A549 treated with AZD9567 at 1 μM for 4 hours (cell line): Measurements from ENCODE around the gene EPPIN. TPM values are rescaled to one million over a fixed set of nuclear protein-coding genes. Genes with fewer than 3 reads are reported as not detected.

ENCODE experiments used
- total RNA-seq: library from RNA; stranded (reverse); fragments of 200-300 nt; extraction: Qiagen RNA extraction; gene quantifications from 5 replicates; pipeline ENCODE4 v1.2.3, GENCODE V29; 2022; ENCODE audit not compliant: insufficient read depth

Gene EPPIN
- not detected in 5 replicates for total RNA-seq

DNA sequence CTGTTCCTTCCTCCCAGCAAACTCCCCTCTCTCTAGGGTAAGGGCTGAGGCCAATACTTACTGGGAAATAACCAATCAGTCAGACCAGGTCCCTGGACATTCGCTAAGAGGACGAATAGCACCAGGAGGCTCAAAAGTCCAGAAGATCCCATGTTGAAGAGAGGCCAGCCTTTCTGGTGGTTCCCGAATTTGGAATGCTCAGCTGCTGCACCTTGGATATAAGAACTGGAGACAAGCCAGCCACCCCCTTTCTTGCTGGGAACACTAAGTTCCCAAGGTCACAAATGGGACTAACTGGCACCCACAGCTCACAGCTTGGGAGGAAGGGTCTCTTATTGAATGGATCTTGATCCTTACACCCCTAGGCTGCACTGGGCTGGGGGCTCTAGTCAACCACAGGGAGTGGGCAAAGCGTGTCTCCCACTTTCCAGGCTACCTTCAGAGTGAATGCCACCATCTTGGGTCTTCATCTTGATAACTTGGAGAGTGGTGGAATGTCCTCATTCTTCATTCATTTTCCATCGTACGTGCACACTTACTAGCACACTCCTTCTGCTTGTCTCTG lies at the start of gene EPPIN:
Gene EPPIN (minus strand): TSS at position 196 of the 565 bp plus-strand sequence. CDS start 44 bp downstream, at position 152.

DNA sequence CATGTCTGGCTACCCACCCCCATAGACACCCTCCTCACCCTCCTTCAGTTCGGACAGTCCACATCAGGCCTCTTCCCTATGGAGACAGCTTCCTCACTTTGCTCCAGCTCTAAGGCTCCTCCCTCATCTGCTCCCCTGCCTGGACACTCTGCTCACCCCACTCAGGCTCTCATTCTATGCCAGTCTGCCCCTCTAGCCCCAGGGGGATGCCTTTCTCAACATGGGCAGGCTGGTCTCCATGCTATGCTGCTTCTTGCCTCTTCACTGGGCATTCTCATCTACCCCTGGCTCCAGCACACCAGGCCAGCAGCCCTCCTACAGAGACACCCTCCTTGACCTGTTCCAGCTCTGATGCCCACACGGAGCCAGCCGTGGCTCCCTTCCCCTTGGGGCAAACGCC lies 32.0 kb upstream of the EPPIN start, which contains the start of gene WFDC8:
Gene WFDC8 (minus strand): TSS at position 101 of the 400 bp plus-strand sequence. CDS start 37 bp downstream, at position 64.

DNA sequence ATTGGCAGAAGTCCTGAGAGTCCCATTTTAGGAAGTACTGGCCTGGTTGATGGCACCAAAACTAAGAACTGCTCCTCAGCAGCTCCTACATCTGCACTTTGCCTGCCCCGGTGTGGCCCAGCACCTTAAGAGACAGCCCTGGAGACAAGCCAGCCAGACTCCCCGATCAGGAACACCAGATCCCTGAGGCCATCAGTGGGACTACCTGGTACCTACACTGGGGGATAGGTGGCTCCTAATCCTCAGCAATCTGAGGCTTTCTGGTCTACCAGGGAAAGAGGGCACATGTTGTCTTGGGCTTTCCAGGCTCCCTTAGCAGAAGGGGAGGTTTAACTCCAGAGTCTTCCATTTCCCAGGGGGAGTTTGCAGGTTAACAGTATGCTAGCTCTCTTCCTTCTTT lies 7.8 kb downstream of the EPPIN start, which contains the start of gene WFDC6:
Gene WFDC6 (minus strand): TSS at position 101 of the 400 bp plus-strand sequence. CDS start 75 bp downstream, at position 26.

DNA sequence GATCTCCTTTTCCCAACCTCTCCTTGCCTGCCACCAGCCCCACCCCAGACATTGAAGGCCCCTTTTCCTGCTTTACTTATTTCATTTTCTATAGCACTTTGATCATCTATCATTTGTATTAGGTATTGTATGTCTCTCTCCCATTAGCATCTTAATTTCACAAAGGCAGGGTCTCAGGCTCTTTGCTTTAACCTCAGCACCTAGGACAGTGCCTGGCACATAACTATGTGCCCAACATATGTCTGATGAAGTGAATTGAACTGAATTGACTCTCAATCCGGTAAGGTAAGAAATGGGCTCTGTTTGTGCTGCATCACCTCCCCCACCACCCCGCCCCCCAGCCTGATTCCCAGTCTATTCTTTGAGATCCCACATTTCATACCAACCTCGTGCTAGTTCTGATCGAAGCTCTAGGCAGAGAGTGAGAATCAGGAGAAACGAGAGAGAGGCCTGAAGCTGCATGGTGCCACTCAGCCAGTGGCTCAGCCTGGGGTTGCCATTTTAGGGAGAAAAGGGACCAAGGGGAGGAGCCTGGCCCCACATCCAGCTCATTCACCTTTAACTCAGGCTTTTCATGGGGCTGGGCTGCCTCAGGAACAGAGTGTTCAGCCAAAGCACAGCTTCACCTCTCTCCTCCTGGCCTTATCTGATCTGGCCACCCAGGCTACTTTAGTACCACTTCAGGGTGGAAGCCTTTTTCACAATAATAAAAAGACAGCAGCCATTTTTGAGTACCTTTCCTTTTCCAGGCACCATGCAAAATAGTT lies 31.9 kb downstream of the EPPIN start, which contains the start of gene SPINT3:
Gene SPINT3 (minus strand): TSS at position 476 of the 767 bp plus-strand sequence. CDS start 14 bp downstream, at position 462.

Other genes starting within 250 kb of the EPPIN start
- gene RBPJL, start 240.6 kb downstream of the EPPIN start, total RNA-seq: not detected in 5 replicates
- gene MATN4, start 239.1 kb downstream of the EPPIN start, total RNA-seq: 0.12 to 0.21 TPM (median 0.14 TPM) in 4 of 5 replicates, not detected in the other
- gene SDC4, start 199.0 kb downstream of the EPPIN start, total RNA-seq: 94.1 to 126 TPM (median 107 TPM) in 5 replicates
- gene SYS1, start 184.2 kb downstream of the EPPIN start, total RNA-seq: 29.3 to 33.6 TPM (median 30.5 TPM) in 5 replicates
- not detected in 5 replicates for gene TP53TG5, start 169.1 kb downstream of the EPPIN start, total RNA-seq
- 17.7 to 23.7 TPM (median 22.0 TPM) in 5 replicates for gene DBNDD2, start 139.1 kb downstream of the EPPIN start, total RNA-seq
- gene PIGT, start 131.3 kb downstream of the EPPIN start, total RNA-seq: 94.3 to 119 TPM (median 99.0 TPM) in 5 replicates
- 0.71 TPM in 1 of 5 replicates, not detected in the others for gene WFDC2, start 77.6 kb downstream of the EPPIN start, total RNA-seq
- gene SPINT3, start 31.8 kb downstream of the EPPIN start, total RNA-seq: not detected in 5 replicates
- gene WFDC6, start 7.9 kb downstream of the EPPIN start, total RNA-seq: not detected in 5 replicates
- gene WFDC8, start 31.9 kb upstream of the EPPIN start, total RNA-seq: not detected in 5 replicates
- gene WFDC10A, start 82.3 kb upstream of the EPPIN start, total RNA-seq: not detected in 5 replicates
- not detected in 5 replicates for gene WFDC9, start 83.9 kb upstream of the EPPIN start, total RNA-seq
- gene WFDC11, start 122.8 kb upstream of the EPPIN start, total RNA-seq: not detected in 5 replicates
- gene WFDC13, start 154.6 kb upstream of the EPPIN start, total RNA-seq: not detected in 5 replicates
- gene WFDC10B, start 157.6 kb upstream of the EPPIN start, total RNA-seq: not detected in 5 replicates
- gene SPINT4, start 174.9 kb upstream of the EPPIN start, total RNA-seq: not detected in 5 replicates
- 0.16 to 0.23 TPM in 2 of 5 replicates, not detected in the others for gene WFDC3, start 244.5 kb upstream of the EPPIN start, total RNA-seq
- gene DNTTIP1, start 244.6 kb upstream of the EPPIN start, total RNA-seq: 33.3 to 36.6 TPM (median 36.0 TPM) in 5 replicates